ENCODE data around the gene YEATS4. TPM values are rescaled to one million over a fixed set of nuclear protein-coding genes. Genes with fewer than 3 reads are reported as not detected.

Gene YEATS4
- total and polyA plus RNA-seq, 2 donors (not counting 1 experiment from before 2014, with no cell fraction given), result 17.7 to 18.0 TPM

GRCh38 chr12:69404851-69405565 is 45.5 kb downstream of the YEATS4 start:
- Mint-ChIP-seq H3K4me3 (no peak overlapping the region), H3K9me3 (ENCODE audit: insufficient read depth) (no peaks in the 10 kb centered on the region), H3K27ac (no peak overlapping the region), H3K4me1 (no peaks in the 10 kb centered on the region), H3K27me3 (no peaks in the 10 kb centered on the region)
- no peak overlapping the region for H3K9ac ChIP-seq (ENCODE audit: low read length)
- POLR2A ChIA-PET, result no interaction called here
- DNase-seq (no peak), ATAC-seq (ENCODE audit: low read depth) (no peak)
- no peaks in the 10 kb centered on the region for H3K4me1 ChIP-seq (ENCODE audit: control insufficient read depth in 2 of 2, insufficient read depth in 2 of 2, low read length in 2 of 2)
- intact Hi-C loops (cut with micrococcal nuclease), result no loop called here
- no peak overlapping the region for H3K4me3 ChIP-seq (ENCODE audit: control extremely low read depth in 1 of 5, extremely low read depth in 1 of 5, insufficient read depth in 1 of 5, low read depth in 2 of 5, low read length in 4 of 5)
- no peak overlapping the region for H3K27ac ChIP-seq (ENCODE audit: low read length in 2 of 2)
- CTCF ChIA-PET, result no interaction called here
- WGBS (ENCODE audit: insufficient coverage), result no CpG with 5 or more reads among the region's 7 CpGs
- H3K27me3 ChIP-seq (replicated peaks in 1 of 4; ENCODE audit: control extremely low read depth in 1 of 4, control insufficient read depth in 3 of 4, insufficient read depth in 4 of 4, low read length in 3 of 4), result no peaks in the 10 kb centered on the region
- TF ChIP-seq EZH2 (IDR thresholded peaks at IDR 0.05; ENCODE audit: borderline replicate concordance, insufficient read depth, low read depth, low read length, poor library complexity, severe bottlenecking), result no peak
- TF ChIP-seq CTCF (IDR thresholded peaks at IDR 0.05), result no peak
- no peak overlapping the region for H2AFZ ChIP-seq (ENCODE audit: insufficient read depth, low read depth, low read length, poor library complexity, severe bottlenecking)
- H4K20me1 ChIP-seq (ENCODE audit: control insufficient read depth, insufficient read depth, low read length, poor library complexity, severe bottlenecking), result no peaks in the 10 kb centered on the region
- H3K79me2 ChIP-seq (ENCODE audit: control insufficient read depth, insufficient read depth, low read length), result no peaks in the 10 kb centered on the region
- no peaks in the 10 kb centered on the region for H3K9me3 ChIP-seq (ENCODE audit: control extremely low read depth in 1 of 3, control insufficient read depth in 2 of 3, insufficient read depth in 1 of 3, low read length in 2 of 3)
- H3K4me2 ChIP-seq (replicated peaks; ENCODE audit: low read depth, low read length, poor library complexity, severe bottlenecking), result no peak overlapping the region
- H3K36me3 ChIP-seq (replicated peaks in 1 of 2; ENCODE audit: control extremely low read depth in 1 of 2, control insufficient read depth in 1 of 2, extremely low read depth in 1 of 2, insufficient read depth in 2 of 2, low read length in 1 of 2), result peaks cover 0 to 3% of the 10 kb centered on the region in 2 experiments

GRCh38 chr12:69405566-69405865 is 46.0 kb downstream of the YEATS4 start:
- H3K27ac Mint-ChIP-seq, result no peak overlapping the region
- H3K4me1 Mint-ChIP-seq, result no peaks in the 10 kb centered on the region
- H3K4me1 ChIP-seq (ENCODE audit: control insufficient read depth in 2 of 2, insufficient read depth in 2 of 2, low read length in 2 of 2), result no peaks in the 10 kb centered on the region
- ChIA-PET POLR2A (no interaction called here), CTCF (no interaction called here)
- H3K9me3 ChIP-seq (ENCODE audit: control extremely low read depth in 1 of 3, control insufficient read depth in 2 of 3, insufficient read depth in 1 of 3, low read length in 2 of 3), result no peaks in the 10 kb centered on the region
- TF ChIP-seq EZH2 (IDR thresholded peaks at IDR 0.05; ENCODE audit: borderline replicate concordance, insufficient read depth, low read depth, low read length, poor library complexity, severe bottlenecking), result no peak
- TF ChIP-seq CTCF (IDR thresholded peaks at IDR 0.05), result no peak
- H3K4me3 ChIP-seq (ENCODE audit: control extremely low read depth in 1 of 5, extremely low read depth in 1 of 5, insufficient read depth in 1 of 5, low read depth in 2 of 5, low read length in 4 of 5), result no peak overlapping the region
- no peak for ATAC-seq (ENCODE audit: low read depth)
- no peak overlapping the region for H3K9ac ChIP-seq (ENCODE audit: low read length)
- H2AFZ ChIP-seq (ENCODE audit: insufficient read depth, low read depth, low read length, poor library complexity, severe bottlenecking), result no peak overlapping the region
- no peaks in the 10 kb centered on the region for H4K20me1 ChIP-seq (ENCODE audit: control insufficient read depth, insufficient read depth, low read length, poor library complexity, severe bottlenecking)
- H3K36me3 ChIP-seq (replicated peaks in 1 of 2; ENCODE audit: control extremely low read depth in 1 of 2, control insufficient read depth in 1 of 2, extremely low read depth in 1 of 2, insufficient read depth in 2 of 2, low read length in 1 of 2), result peaks cover 0 to 3% of the 10 kb centered on the region in 2 experiments
- no peaks in the 10 kb centered on the region for H3K27me3 ChIP-seq (replicated peaks in 1 of 4; ENCODE audit: control extremely low read depth in 1 of 4, control insufficient read depth in 3 of 4, insufficient read depth in 4 of 4, low read length in 3 of 4)
- intact Hi-C loops (cut with micrococcal nuclease), result no loop called here
- no peaks in the 10 kb centered on the region for H3K27me3 Mint-ChIP-seq
- DNase-seq, result no peak
- no peak overlapping the region for H3K27ac ChIP-seq (ENCODE audit: low read length in 2 of 2)
- WGBS (ENCODE audit: insufficient coverage), result 95% methylated on average over 3 of the region's 4 CpGs
- no peak overlapping the region for H3K4me3 Mint-ChIP-seq
- no peaks in the 10 kb centered on the region for H3K79me2 ChIP-seq (ENCODE audit: control insufficient read depth, insufficient read depth, low read length)
- H3K4me2 ChIP-seq (replicated peaks; ENCODE audit: low read depth, low read length, poor library complexity, severe bottlenecking), result no peak overlapping the region
- no peaks in the 10 kb centered on the region for H3K9me3 Mint-ChIP-seq (ENCODE audit: insufficient read depth)
